Endodermal cell (in vitro differentiated cells): ENCODE measurements around the gene SUSD5. TPM values are rescaled to one million over a fixed set of nuclear protein-coding genes. Genes with fewer than 3 reads are reported as not detected.
"Not testable (repeated sequence)": the region's sequence is repeated elsewhere in the genome, so short reads cannot be mapped to it uniquely, and the experiment has no call there.

Source experiments
- DNase-seq: peaks from one replicate; pipeline ENCODE4 v3.0.0-alpha.2; 2017
- H3K27ac ChIP-seq: 2 replicates; pipeline ENCODE4 v1.5.1; 2013; ENCODE audit warnings: mild to moderate bottlenecking, low read depth, low read length, moderate library complexity
- H3K27me3 ChIP-seq: 2 replicates; pipeline ENCODE4 v1.6.1; 2013; ENCODE audit warnings: mild to moderate bottlenecking, low read length, moderate library complexity; ENCODE audit not compliant: insufficient read depth, control insufficient read depth, poor library complexity, severe bottlenecking
- H3K36me3 ChIP-seq: 2 replicates; pipeline ENCODE4 v1.7.0; 2013; ENCODE audit warnings: mild to moderate bottlenecking, low read length, moderate library complexity; ENCODE audit not compliant: control insufficient read depth, insufficient read depth
- H3K4me1 ChIP-seq: one replicate; pipeline ENCODE4 v1.7.0; 2013; ENCODE audit warnings: low read length; ENCODE audit not compliant: control insufficient read depth, insufficient read depth
- H3K4me3 ChIP-seq: 2 replicates; pipeline ENCODE4 v1.5.1; 2013; ENCODE audit warnings: mild to moderate bottlenecking, low read length, moderate library complexity
- H3K9ac ChIP-seq: 2 replicates; pipeline ENCODE4 v1.6.1; 2013; ENCODE audit warnings: mild to moderate bottlenecking, low read length, moderate library complexity; ENCODE audit not compliant: poor library complexity, severe bottlenecking; ENCODE audit errors: extremely low read depth
- H3K9me3 ChIP-seq: 2 replicates; pipeline ENCODE4 v1.6.1; 2013; ENCODE audit warnings: mild to moderate bottlenecking, low read length, moderate library complexity; ENCODE audit not compliant: control insufficient read depth
- H3K27ac Mint-ChIP-seq: 2 replicates; pipeline ENCODE4 v1.8.0; 2020; ENCODE audit warnings: mixed read lengths
- H3K27me3 Mint-ChIP-seq: 2 replicates; pipeline ENCODE4 v1.8.0; 2021; ENCODE audit warnings: mild to moderate bottlenecking, mixed read lengths; ENCODE audit not compliant: insufficient read depth
- H3K36me3 Mint-ChIP-seq: 2 replicates; pipeline ENCODE4 v1.8.0; 2020; ENCODE audit warnings: low read depth, mixed read lengths
- H3K4me1 Mint-ChIP-seq: 2 replicates; pipeline ENCODE4 v1.8.0; 2020; ENCODE audit warnings: mixed read lengths
- H3K4me3 Mint-ChIP-seq: 2 replicates; pipeline ENCODE4 v1.8.0; 2020; ENCODE audit warnings: mild to moderate bottlenecking, moderate library complexity, mixed read lengths
- H3K9me3 Mint-ChIP-seq: 2 replicates; pipeline ENCODE4 v1.8.0; 2020; ENCODE audit warnings: mild to moderate bottlenecking, mixed read lengths
- WGBS, 2 experiments: methylation state at CpG; one replicate each; pipeline versions ENCODE4 v1.1.5 to v1.1.7; 2013; ENCODE audit warnings: missing lambda C conversion rate in 2 of 2, mixed read lengths in 1 of 2; ENCODE audit not compliant: insufficient coverage in 1 of 2, insufficient read length in 1 of 2; 5-methylcytosine and 5-hydroxymethylcytosine counted together
- total RNA-seq, 2 donors: library from RNA; stranded (reverse); fragmentation: NEBNext Ultra II Directional in 1 of 2; extraction: Animal tissue kit (Norgen Biotek cat#: 25700) in 1 of 2; gene quantifications; 2 replicates in 1 of 2; 3 replicates in 1 of 2; pipeline ENCODE4 v1.2.1, GENCODE V29; 2021
- TF ChIP-seq, protein P1 (sequence below): fragments of 200-600 bp; sonication (generic); conservative IDR thresholded peaks from 2 replicates; pipeline ENCODE4 v1.5.0; 2021; ENCODE audit warnings: antibody characterized with exemption, mild to moderate bottlenecking

The SUSD5 gene
- total RNA-seq, 2 donors from 2014 or later = 1.3 to 2.6 TPM

DNA sequence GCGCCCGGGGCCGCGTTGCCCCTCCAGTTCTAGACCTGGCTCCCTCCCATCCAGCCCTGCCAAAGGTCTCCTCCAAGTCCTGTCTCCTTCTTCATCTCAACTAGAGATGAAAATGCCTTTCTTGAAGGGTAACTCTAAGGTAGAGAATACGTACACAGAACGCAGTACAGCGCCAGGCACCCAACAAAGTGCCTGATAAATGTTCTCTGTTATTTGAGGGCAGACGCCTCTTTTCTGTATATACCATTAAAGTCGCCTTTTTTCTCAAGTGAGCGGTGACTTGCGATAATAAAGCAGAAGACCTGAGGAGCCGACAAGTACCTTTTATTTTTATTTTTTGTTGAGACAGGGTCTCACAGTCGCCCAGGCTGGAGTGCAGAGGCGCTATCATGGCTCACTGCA is 104.0 kb downstream of the SUSD5 start:
- H3K4me1 Mint-ChIP-seq = peaks cover 6% of the 10 kb centered on the region
- Histone ChIP-seq H3K27me3 (no peaks in the 10 kb centered on the region), H3K4me1 (no peaks in the 10 kb centered on the region), H3K4me3 (peak overlapping the region; percentile 79), H3K9me3 (peaks cover 13% of the 10 kb centered on the region), H3K27ac (no peak overlapping the region), H3K36me3 (no peaks in the 10 kb centered on the region), H3K9ac (peak overlapping the region; percentile 69)
- H3K9me3 Mint-ChIP-seq = peaks cover 4% of the 10 kb centered on the region
- peak overlapping the region; percentile 65 for H3K4me3 Mint-ChIP-seq
- TF ChIP-seq, protein P1, sequence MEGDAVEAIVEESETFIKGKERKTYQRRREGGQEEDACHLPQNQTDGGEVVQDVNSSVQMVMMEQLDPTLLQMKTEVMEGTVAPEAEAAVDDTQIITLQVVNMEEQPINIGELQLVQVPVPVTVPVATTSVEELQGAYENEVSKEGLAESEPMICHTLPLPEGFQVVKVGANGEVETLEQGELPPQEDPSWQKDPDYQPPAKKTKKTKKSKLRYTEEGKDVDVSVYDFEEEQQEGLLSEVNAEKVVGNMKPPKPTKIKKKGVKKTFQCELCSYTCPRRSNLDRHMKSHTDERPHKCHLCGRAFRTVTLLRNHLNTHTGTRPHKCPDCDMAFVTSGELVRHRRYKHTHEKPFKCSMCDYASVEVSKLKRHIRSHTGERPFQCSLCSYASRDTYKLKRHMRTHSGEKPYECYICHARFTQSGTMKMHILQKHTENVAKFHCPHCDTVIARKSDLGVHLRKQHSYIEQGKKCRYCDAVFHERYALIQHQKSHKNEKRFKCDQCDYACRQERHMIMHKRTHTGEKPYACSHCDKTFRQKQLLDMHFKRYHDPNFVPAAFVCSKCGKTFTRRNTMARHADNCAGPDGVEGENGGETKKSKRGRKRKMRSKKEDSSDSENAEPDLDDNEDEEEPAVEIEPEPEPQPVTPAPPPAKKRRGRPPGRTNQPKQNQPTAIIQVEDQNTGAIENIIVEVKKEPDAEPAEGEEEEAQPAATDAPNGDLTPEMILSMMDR = no peak
- DNase-seq = no peak
- peak overlapping the region; percentile 48 for H3K27ac Mint-ChIP-seq
- peaks cover 2% of the 10 kb centered on the region for H3K27me3 Mint-ChIP-seq
- WGBS, 2 experiments = 54 to 80% methylated on average over 10 to 14 of the region's 14 CpGs
- H3K36me3 Mint-ChIP-seq = peaks cover 6% of the 10 kb centered on the region

DNA sequence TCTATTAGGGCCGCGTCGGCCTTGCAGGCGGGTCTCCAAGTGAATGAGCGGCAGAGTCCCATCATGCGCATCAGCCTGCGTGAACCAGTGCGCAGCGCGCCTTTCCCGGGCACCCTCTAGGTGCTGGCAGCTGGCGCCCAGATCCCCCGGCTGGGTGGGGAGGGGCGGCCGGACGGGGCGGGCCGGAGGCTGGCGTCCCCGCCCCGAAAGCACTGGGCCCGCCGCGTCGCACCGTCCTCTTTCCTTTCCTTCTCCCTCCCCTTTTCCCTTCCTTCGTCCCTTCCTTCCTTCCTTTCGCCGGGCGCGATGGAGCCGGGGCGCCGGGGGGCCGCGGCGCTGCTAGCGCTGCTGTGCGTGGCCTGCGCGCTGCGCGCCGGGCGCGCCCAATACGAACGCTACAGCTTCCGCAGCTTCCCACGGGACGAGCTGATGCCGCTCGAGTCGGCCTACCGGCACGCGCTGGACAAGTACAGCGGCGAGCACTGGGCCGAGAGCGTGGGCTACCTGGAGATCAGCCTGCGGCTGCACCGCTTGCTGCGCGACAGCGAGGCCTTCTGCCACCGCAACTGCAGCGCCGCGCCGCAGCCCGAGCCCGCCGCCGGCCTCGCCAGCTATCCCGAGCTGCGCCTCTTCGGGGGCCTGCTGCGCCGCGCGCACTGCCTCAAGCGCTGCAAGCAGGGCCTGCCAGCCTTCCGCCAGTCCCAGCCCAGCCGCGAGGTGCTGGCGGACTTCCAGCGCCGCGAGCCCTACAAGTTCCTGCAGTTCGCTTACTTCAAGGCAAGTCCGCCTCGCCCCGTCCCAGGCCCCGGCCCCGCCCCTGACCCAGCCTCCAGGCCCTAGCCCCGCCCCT is 104.6 kb downstream of the SUSD5 start, which contains the start of gene CRTAP:
TSS of gene CRTAP (plus strand) at position 243 of the 850 bp plus-strand sequence. CDS start at position 307, 64 bp downstream.
- no peaks in the 10 kb centered on the region for H3K36me3 ChIP-seq
- peak within 1 kb of the TSS; percentile 69 for H3K9ac ChIP-seq
- peak; percentile 98 for DNase-seq
- peaks cover 13% of the 10 kb centered on the region for H3K9me3 ChIP-seq
- WGBS, 2 experiments = 0% methylated on average over 16 to 98 of the region's 98 CpGs
- H3K4me3 Mint-ChIP-seq = peak within 1 kb of the TSS; percentile 65
- peak within 1 kb of the TSS; percentile 48 for H3K27ac Mint-ChIP-seq
- H3K4me3 ChIP-seq = peak within 1 kb of the TSS; percentile 79
- H3K4me1 ChIP-seq = no peaks in the 10 kb centered on the region
- H3K9me3 Mint-ChIP-seq = peaks cover 4% of the 10 kb centered on the region
- H3K4me1 Mint-ChIP-seq = peaks cover 6% of the 10 kb centered on the region
- TF ChIP-seq, protein P1 = no peak
- peaks cover 6% of the 10 kb centered on the region for H3K36me3 Mint-ChIP-seq
- no peaks in the 10 kb centered on the region for H3K27me3 ChIP-seq
- H3K27ac ChIP-seq = peak within 1 kb of the TSS; percentile 82
- H3K27me3 Mint-ChIP-seq = peaks cover 2% of the 10 kb centered on the region

DNA sequence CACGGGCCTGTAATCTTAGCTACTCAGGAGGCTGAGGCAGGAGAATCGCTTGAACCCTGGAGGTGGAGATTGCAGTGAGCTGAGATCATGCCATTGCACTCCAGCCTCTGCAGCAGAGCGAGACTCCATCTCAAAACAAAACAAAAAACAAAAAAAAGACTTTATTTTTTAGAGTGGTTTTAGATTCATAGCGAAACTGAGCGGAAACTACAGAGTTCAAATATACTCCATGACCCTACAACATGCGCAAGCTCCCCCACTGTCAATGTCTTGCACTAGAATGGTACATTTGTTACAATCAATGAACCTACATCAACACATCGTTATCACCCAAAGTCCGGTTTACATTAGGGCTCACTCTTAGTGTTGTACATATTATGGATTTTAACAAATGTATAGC is 107.0 kb downstream of the SUSD5 start:
- no peak overlapping the region for H3K4me3 Mint-ChIP-seq
- no peaks in the 10 kb centered on the region for H3K4me1 ChIP-seq
- H3K27me3 Mint-ChIP-seq = peaks cover 10% of the 10 kb centered on the region
- no peaks in the 10 kb centered on the region for H3K27me3 ChIP-seq
- peaks cover 6% of the 10 kb centered on the region for H3K4me1 Mint-ChIP-seq
- H3K9me3 ChIP-seq = peaks cover 13% of the 10 kb centered on the region
- H3K27ac Mint-ChIP-seq = no peak overlapping the region
- H3K27ac ChIP-seq = no peak overlapping the region
- 94 to 100% methylated on average over 2 to 7 of the region's 8 CpGs for WGBS, 2 experiments
- H3K9me3 Mint-ChIP-seq = peaks cover 4% of the 10 kb centered on the region
- no peak for DNase-seq
- no peaks in the 10 kb centered on the region for H3K36me3 Mint-ChIP-seq
- TF ChIP-seq, protein P1 = no peak
- H3K4me3 ChIP-seq = no peak overlapping the region
- no peaks in the 10 kb centered on the region for H3K36me3 ChIP-seq
- no peak overlapping the region for H3K9ac ChIP-seq

DNA sequence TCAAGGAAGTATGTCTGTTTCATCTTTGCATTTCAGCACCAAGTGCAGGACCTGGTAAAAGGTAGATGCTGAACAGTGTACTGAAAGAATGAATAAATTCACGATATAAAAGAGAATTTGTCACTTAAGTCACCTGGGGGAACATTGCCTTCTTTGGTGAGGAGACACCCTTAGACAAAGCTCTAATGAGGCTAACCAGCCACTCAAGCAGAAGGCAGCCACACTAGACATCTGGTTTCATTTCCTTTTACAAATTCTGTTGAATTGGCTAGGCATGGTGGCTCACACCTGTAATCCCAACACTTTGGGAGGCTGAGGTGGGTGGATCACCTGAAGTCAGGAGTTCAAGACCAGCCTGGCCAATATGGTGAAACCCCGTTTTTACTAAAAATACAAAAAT is 111.8 kb downstream of the SUSD5 start:
- WGBS, 2 experiments = 95 to 100% methylated on average over 1 to 2 of the region's 2 CpGs

More for the DNA sequence above, 111.8 kb downstream of the SUSD5 start:
- H3K4me3 ChIP-seq, H3K27ac ChIP-seq, H3K36me3 ChIP-seq, H3K4me3 Mint-ChIP-seq, H3K27me3 Mint-ChIP-seq, H3K27me3 ChIP-seq, H3K9me3 ChIP-seq, H3K4me1 Mint-ChIP-seq, H3K27ac Mint-ChIP-seq, H3K9me3 Mint-ChIP-seq, H3K9ac ChIP-seq, H3K36me3 Mint-ChIP-seq, DNase-seq, H3K4me1 ChIP-seq: not testable (repeated sequence)
